ENCODE measurements around the gene ZSCAN12. TPM values are rescaled to one million over a fixed set of nuclear protein-coding genes. Genes with fewer than 3 reads are reported as not detected.

ZSCAN12 gene
- polyA plus RNA-seq, 1 donor from 2014 or later, result 20.3 TPM

GRCh38 chr6:28337121-28337520 lies 62.4 kb downstream of the ZSCAN12 start:
- Histone ChIP-seq H3K27ac (ENCODE audit: low read length) (peak overlapping the region; percentile 100), H3F3A (ENCODE audit: insufficient read depth, low read length, poor library complexity, severe bottlenecking) (peaks cover 15% of the 10 kb centered on the region), H3K4me3 (ENCODE audit: low read length) (peak overlapping the region; percentile 69), H3K79me2 (replicated peaks; ENCODE audit: insufficient read depth, low read length) (peaks cover 13% of the 10 kb centered on the region), H3K9ac (ENCODE audit: low read length) (peak overlapping the region; percentile 97), H4K20me1 (ENCODE audit: insufficient read depth) (no peaks in the 10 kb centered on the region), H3K9me2 (ENCODE audit: insufficient read depth, low read length) (no peaks in the 10 kb centered on the region), H2AFZ (ENCODE audit: low read depth, low read length) (no peak overlapping the region), H3K27me3 (ENCODE audit: insufficient read depth, low read depth, low read length) (no peaks in the 10 kb centered on the region), H3K9me3 (ENCODE audit: low read length) (no peaks in the 10 kb centered on the region), H3K36me3 (ENCODE audit: insufficient read depth, low read length) (no peaks in the 10 kb centered on the region), H3K4me2 (ENCODE audit: low read length) (peak overlapping the region; percentile 99)
- peak; percentile 17 for TF ChIP-seq TAF1 (IDR thresholded peaks at IDR 0.05; ENCODE audit: low read depth)
- no peak for TF ChIP-seq SMC3 (conservative IDR thresholded peaks at IDR 0.05; ENCODE audit: poor library complexity)
- peak; percentile 28 for TF ChIP-seq REST (IDR thresholded peaks at IDR 0.05; ENCODE audit: borderline replicate concordance)
- TF ChIP-seq EP300 (conservative IDR thresholded peaks at IDR 0.05; ENCODE audit: poor library complexity, severe bottlenecking), result no peak
- TF ChIP-seq POLR2AphosphoS5 (IDR thresholded peaks at IDR 0.05), result peak; percentile 73
- TF ChIP-seq RAD21 (conservative IDR thresholded peaks at IDR 0.05), result no peak
- no peak for TF ChIP-seq MXI1 (conservative IDR thresholded peaks at IDR 0.05; ENCODE audit: poor library complexity, severe bottlenecking)
- TF ChIP-seq EZH2 (IDR thresholded peaks at IDR 0.05; ENCODE audit: borderline replicate concordance, insufficient read depth, low read length, poor library complexity, severe bottlenecking), result no peak

- Histone ChIP-seq H3K27me3 (ENCODE audit: insufficient read depth, low read depth, low read length) (no peaks in the 10 kb centered on the region), H3K4me2 (ENCODE audit: low read length) (peak overlapping the region; percentile 99), H3K9ac (ENCODE audit: low read length) (peak overlapping the region; percentile 97), H3K4me3 (ENCODE audit: low read length) (peak overlapping the region; percentile 69), H3K36me3 (ENCODE audit: insufficient read depth, low read length) (no peaks in the 10 kb centered on the region), H3K27ac (ENCODE audit: low read length) (peak overlapping the region; percentile 100), H3K9me3 (ENCODE audit: low read length) (no peaks in the 10 kb centered on the region), H3K9me2 (ENCODE audit: insufficient read depth, low read length) (no peaks in the 10 kb centered on the region), H3K79me2 (replicated peaks; ENCODE audit: insufficient read depth, low read length) (peaks cover 13% of the 10 kb centered on the region), H4K20me1 (ENCODE audit: insufficient read depth) (no peaks in the 10 kb centered on the region), H2AFZ (ENCODE audit: low read depth, low read length) (no peak overlapping the region), H3F3A (ENCODE audit: insufficient read depth, low read length, poor library complexity, severe bottlenecking) (peaks cover 15% of the 10 kb centered on the region)
- peak; percentile 31 for TF ChIP-seq REST (IDR thresholded peaks at IDR 0.05; ENCODE audit: borderline replicate concordance)
- TF ChIP-seq TAF1 (IDR thresholded peaks at IDR 0.05; ENCODE audit: low read depth), result no peak
Measured at GRCh38 chr6:28336284-28337120, 63.0 kb downstream of the ZSCAN12 start.

All from neural cell (in vitro differentiated cells).